ENCODE results near the gene KYAT1.

- TF ChIP-seq POLR2A (IDR thresholded peaks at IDR 0.05; ENCODE audit: low read length) (no peak), GATA1 (IDR thresholded peaks at IDR 0.05; ENCODE audit: low read depth, low read length) (no peak)
These were observed 94.1 kb downstream of the KYAT1 start for GRCh38 chr9:128787659-128788058.

Data from erythroblast (primary cell).